Cardiac muscle cell (in vitro differentiated cells and primary cell): ENCODE measurements around the gene FLOT2. TPM values are rescaled to one million over a fixed set of nuclear protein-coding genes. Genes with fewer than 3 reads are reported as not detected.

Experiments used
- DNase-seq, 2 donors: peaks; one replicate each; pipeline versions ENCODE4 v3.0.0 to v3.0.0-alpha.2; 2010 to 2017; ENCODE audit warnings: low read depth in 1 of 2, low spot score in 1 of 2
- H3K27ac ChIP-seq: fragments of 200-600 bp; sonication (generic); 2 replicates; pipeline ENCODE4 v1.5.1; 2016
- H3K27me3 ChIP-seq: fragments of 200-600 bp; sonication (generic); 2 replicates; pipeline ENCODE4 v1.6.0; 2016; ENCODE audit warnings: control low read depth
- H3K36me3 ChIP-seq: fragments of 200-600 bp; sonication (generic); 2 replicates; pipeline ENCODE4 v1.5.1; 2016; ENCODE audit warnings: control low read depth
- H3K4me1 ChIP-seq: fragments of 200-600 bp; sonication (generic); 2 replicates; pipeline ENCODE4 v1.8.1; 2017; ENCODE audit warnings: low read depth, mild to moderate bottlenecking, mixed run types
- H3K4me3 ChIP-seq: fragments of 200-600 bp; sonication (generic); 2 replicates; pipeline ENCODE4 v1.5.1; 2016; ENCODE audit warnings: mild to moderate bottlenecking
- H3K9me3 ChIP-seq: fragments of 200-600 bp; sonication (generic); 2 replicates; pipeline ENCODE4 v1.5.1; 2017; ENCODE audit warnings: low read depth, mild to moderate bottlenecking, control low read depth
- CTCF ChIP-seq: IDR thresholded peaks from 2 replicates; pipeline ENCODE4 v1.5.1; 2012; ENCODE audit warnings: low read depth, mild to moderate bottlenecking, low read length
- polyA plus RNA-seq: library from polyadenylated mRNA; unstranded; fragments of >200 nt; fragmentation: Nextera tagmentation; extraction: Ambion mirVana; gene quantifications from 2 replicates; pipeline ENCODE4 v1.2.1, GENCODE V29; 2016
- total RNA-seq: library from RNA; depleted of rRNA; stranded (reverse); fragments of >200 nt; gene quantifications from 2 replicates; pipeline ENCODE4 v1.2.3, GENCODE V29; 2016

Gene FLOT2
- total and polyA plus RNA-seq, 2 experiments from 2014 or later: 102 to 145 TPM

- H3K4me3 ChIP-seq: no peak overlapping the region
- H3K36me3 ChIP-seq: peaks cover 2% of the 10 kb centered on the region
- no peaks in the 10 kb centered on the region for H3K27me3 ChIP-seq
- no peak for TF ChIP-seq CTCF
- no peak overlapping the region for H3K27ac ChIP-seq
- H3K9me3 ChIP-seq: no peaks in the 10 kb centered on the region
- no peak for DNase-seq
- H3K4me1 ChIP-seq: peaks cover 4% of the 10 kb centered on the region
Observed at GRCh38 chr17:28874750-28875149, 22.8 kb downstream of the FLOT2 start.

- H3K4me1 ChIP-seq: peaks cover 4% of the 10 kb centered on the region
- no peak overlapping the region for H3K27ac ChIP-seq
- H3K27me3 ChIP-seq: no peaks in the 10 kb centered on the region
- no peaks in the 10 kb centered on the region for H3K9me3 ChIP-seq
- H3K36me3 ChIP-seq: no peaks in the 10 kb centered on the region
- TF ChIP-seq CTCF: no peak
- DNase-seq: no peak
- no peak overlapping the region for H3K4me3 ChIP-seq
Observed at GRCh38 chr17:28873839-28874238, 23.7 kb downstream of the FLOT2 start.

GRCh38 chr17:28871056-28871579 lies 26.4 kb downstream of the FLOT2 start:
- no peak for TF ChIP-seq CTCF
- Histone ChIP-seq H3K27ac (no peak overlapping the region), H3K4me3 (no peak overlapping the region), H3K27me3 (no peaks in the 10 kb centered on the region), H3K36me3 (no peaks in the 10 kb centered on the region), H3K4me1 (peaks cover 4% of the 10 kb centered on the region), H3K9me3 (no peaks in the 10 kb centered on the region)
- DNase-seq: no peak

GRCh38 chr17:28867276-28867675 lies 30.3 kb downstream of the FLOT2 start:
- Histone ChIP-seq H3K27ac (no peak overlapping the region), H3K4me3 (no peak overlapping the region), H3K27me3 (no peaks in the 10 kb centered on the region), H3K9me3 (no peaks in the 10 kb centered on the region), H3K36me3 (no peaks in the 10 kb centered on the region), H3K4me1 (no peaks in the 10 kb centered on the region)
- TF ChIP-seq CTCF: no peak
- DNase-seq: no peak

GRCh38 chr17:28865946-28866752 lies 31.4 kb downstream of the FLOT2 start:
- no peaks in the 10 kb centered on the region for H3K36me3 ChIP-seq
- no peak overlapping the region for H3K27ac ChIP-seq
- no peak for TF ChIP-seq CTCF
- H3K4me3 ChIP-seq: no peak overlapping the region
- DNase-seq: peak in 1 of 2 donors; percentile 14
- H3K9me3 ChIP-seq: no peaks in the 10 kb centered on the region
- H3K4me1 ChIP-seq: no peaks in the 10 kb centered on the region
- H3K27me3 ChIP-seq: no peaks in the 10 kb centered on the region
